Erythroblast (primary cell): ENCODE results near the gene GDAP2.

Source experiments
- GATA1 ChIP-seq: IDR thresholded peaks from 2 replicates; pipeline ENCODE4 v1.6.1; 2011; ENCODE audit warnings: low read depth, mild to moderate bottlenecking, control low read depth, low read length, moderate library complexity
- POLR2A ChIP-seq: IDR thresholded peaks from 2 replicates; pipeline ENCODE4 v1.6.1; 2011; ENCODE audit warnings: mild to moderate bottlenecking, low read length

GRCh38 chr1:117817629-117818028, 111.8 kb downstream of the GDAP2 start:
- TF ChIP-seq POLR2A = no peak
- no peak for TF ChIP-seq GATA1
